ENCODE measurements around the gene WBP1L. TPM values are rescaled to one million over a fixed set of nuclear protein-coding genes. Genes with fewer than 3 reads are reported as not detected.
A peak's percentile ranks its signal among the peaks of the same experiment; 100 is the strongest.
"Not testable (repeated sequence)": the region's sequence is repeated elsewhere in the genome, so short reads cannot be mapped to it uniquely, and the experiment has no call there.

Gene WBP1L
- total RNA-seq, 2 experiments from 2014 or later, result 11.8 to 12.0 TPM

DNA sequence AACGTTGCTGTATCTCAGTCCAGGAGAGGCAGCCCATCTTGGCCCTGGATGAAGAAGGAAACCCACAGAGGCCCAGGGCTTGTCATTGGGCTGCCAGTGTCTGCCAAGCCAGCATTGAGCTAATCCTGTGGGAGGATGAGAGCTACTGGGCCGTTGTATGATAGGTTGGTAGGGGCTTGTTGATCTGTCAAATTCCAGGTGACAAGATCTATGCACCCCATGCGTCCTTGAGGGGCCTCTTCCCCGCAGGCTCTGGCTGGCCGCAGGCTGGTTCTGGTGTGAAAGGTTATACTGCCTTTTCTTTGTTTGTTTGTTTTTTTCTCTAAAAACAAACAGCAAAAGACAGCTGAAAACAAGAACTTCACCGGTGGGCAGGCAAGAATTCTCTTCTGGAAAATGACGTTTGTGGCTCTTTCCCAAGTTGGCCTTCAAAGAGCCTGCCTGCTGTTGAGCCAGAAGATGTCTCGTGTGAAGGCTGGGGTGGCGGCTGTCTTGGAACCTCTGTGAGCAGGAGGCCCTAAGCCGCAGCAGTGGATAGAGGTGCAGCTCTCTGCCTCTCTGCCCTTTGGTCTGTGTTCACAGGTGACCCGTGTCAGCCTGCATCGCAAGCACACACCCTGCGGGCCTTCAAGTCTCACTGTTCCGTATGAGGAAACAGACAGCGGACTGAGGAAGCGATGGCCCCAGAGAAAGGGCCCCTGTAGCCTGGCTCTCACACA, 70.1 kb downstream of the WBP1L start:
- no peaks in the 10 kb centered on the region for H3K27me3 Mint-ChIP-seq
- H3K4me3 Mint-ChIP-seq, result no peak overlapping the region
- H3K27ac Mint-ChIP-seq, result no peak overlapping the region
- peaks cover 12% of the 10 kb centered on the region for H3K4me1 Mint-ChIP-seq
- H3K9me3 Mint-ChIP-seq, result no peaks in the 10 kb centered on the region
- peaks cover 8% of the 10 kb centered on the region for H3K36me3 Mint-ChIP-seq
- no peak for DNase-seq

DNA sequence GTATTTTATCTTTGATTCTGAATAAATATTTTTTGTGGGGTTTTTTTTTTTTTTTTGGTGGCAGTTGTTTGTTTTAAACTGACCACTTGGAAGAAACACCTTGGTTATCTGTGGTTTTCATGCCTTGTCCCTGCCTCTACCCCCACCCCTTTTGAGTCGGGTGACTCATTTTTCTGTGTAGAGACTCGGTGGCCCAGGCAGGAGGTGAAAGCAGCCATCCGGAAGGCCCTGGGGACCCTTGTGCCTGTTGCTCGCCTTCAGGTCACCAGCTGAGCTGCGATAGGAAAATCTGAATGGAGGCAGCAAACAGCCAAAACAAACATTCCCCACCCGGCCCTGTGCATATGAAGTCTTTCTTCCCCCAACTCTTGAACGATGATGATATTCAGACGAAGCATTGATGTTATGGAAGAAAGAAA, 70.7 kb downstream of the WBP1L start:
- Mint-ChIP-seq H3K4me3 (no peak overlapping the region), H3K27me3 (no peaks in the 10 kb centered on the region), H3K9me3 (no peaks in the 10 kb centered on the region), H3K4me1 (peaks cover 12% of the 10 kb centered on the region), H3K36me3 (peaks cover 8% of the 10 kb centered on the region), H3K27ac (no peak overlapping the region)
- no peak for DNase-seq

DNA sequence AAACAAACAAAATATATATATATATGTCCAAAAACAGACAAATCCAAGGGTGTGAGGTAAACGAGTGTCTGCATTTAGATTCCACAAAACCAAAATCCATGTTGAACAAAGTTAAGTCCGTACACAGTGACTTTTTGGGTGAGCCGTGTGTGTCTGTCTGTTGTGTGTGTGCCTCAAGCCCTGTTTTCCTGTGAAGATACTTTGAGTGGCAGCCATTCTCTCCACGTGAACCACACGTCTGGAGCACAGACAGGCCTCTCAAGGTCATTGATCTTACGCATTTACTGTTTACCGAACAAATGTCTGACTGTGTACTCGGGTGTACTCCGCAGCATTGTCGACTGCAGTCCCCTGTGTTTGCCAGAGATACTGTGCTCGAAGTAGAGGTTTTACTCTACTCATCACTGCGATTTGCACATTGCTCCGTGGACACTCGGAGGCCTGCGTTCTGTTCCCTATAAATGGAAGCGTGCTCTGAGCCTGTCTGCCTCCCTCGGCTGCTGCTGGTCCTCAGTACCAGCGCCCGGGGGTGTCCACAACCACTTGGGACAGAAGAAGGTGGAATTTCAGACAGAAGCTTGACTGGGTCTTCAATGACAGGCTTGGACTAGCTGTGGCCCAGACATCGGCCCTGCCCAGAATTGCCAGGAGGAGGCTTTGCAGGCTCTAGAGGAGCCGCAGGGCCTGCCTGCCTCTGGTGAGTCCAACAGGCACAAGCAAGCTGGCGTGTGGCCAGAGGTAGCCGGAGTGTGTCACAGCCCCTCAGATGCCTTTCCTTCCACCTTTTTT, 71.3 kb downstream of the WBP1L start:
- H3K27ac Mint-ChIP-seq, result no peak overlapping the region
- H3K27me3 Mint-ChIP-seq, result no peaks in the 10 kb centered on the region
- H3K9me3 Mint-ChIP-seq, result no peaks in the 10 kb centered on the region
- no peak for DNase-seq
- H3K4me3 Mint-ChIP-seq, result no peak overlapping the region
- H3K36me3 Mint-ChIP-seq, result peaks cover 8% of the 10 kb centered on the region
- peaks cover 12% of the 10 kb centered on the region for H3K4me1 Mint-ChIP-seq

DNA sequence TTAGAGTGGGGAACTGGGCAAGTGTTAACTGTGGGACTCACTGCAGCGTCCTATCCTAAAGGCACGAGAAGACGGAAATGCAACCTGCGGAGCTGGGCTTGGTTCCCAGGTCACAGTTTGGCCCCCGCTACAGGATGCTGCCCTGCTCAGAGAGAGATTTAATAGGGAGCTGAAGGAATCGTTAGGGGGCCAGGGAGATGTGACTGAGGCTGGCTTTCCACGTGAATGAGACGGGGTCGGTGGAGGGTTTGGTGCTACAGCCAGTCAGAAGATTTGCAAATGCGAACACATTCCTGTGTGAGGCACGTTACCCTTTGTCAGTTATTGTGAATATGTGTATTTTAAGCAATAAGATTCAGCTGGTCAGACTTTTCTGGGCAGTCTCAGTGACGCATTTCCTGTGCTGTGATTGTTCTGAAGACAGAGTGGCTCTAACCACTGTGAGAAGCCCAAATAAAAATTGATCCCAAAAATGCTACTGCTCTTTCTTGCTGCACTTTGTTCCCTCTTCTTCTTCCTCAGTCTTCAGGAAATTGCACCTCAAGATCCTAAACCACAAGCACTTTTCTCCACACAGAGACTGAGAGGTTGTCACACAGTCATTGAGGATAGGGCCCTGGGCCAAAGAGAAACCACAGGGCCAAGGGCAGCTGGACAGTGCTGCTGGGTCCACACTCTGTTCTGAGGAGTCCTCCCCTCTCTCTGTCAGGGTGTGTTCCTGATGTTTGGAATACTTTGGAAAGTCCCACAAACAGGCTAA, 72.2 kb downstream of the WBP1L start:
- H3K4me3 Mint-ChIP-seq, result no peak overlapping the region
- no peak for DNase-seq
- no peaks in the 10 kb centered on the region for H3K9me3 Mint-ChIP-seq
- H3K36me3 Mint-ChIP-seq, result peaks cover 8% of the 10 kb centered on the region
- peaks cover 12% of the 10 kb centered on the region for H3K4me1 Mint-ChIP-seq
- peak overlapping the region; percentile 54 for H3K27ac Mint-ChIP-seq
- no peaks in the 10 kb centered on the region for H3K27me3 Mint-ChIP-seq

DNA sequence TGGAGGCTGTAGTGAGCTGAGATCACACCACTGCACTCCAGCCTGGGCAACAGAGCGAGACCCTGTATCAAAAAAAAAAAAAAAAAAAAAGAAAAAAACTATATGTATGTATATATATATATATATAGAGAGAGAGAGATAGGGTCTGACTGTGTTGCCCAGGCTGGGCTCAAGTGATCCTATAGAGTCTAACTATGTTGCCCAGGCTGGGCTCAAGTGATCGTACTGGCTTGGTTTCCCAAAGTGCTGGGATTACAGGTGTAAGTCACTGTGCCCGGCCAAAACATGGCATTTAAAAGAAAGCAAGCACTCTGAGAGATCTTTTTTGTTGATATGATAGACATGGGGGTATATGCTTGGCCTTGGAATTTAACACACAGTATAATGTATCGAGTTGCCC, 73.4 kb downstream of the WBP1L start:
- no peaks in the 10 kb centered on the region for H3K27me3 Mint-ChIP-seq

DNA sequence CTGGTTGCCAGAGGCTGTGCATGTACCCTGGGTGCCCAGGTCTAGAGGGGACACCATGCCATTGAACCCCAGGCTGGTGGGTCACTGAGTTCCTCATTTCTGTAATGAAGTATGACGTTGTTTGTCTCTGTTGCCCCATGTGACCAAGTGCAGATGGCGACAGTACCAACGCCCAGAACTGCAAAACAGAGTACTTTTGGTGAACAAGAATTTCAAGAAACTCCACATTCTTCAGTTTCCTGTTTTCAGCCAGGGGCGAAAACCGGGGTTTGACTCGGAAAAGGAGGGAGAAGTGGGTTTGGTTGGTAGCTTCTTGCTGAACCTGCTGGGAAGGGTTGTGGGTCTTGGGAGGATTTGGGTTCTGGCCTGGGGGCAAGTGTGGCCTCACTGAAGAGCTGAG, 75.3 kb downstream of the WBP1L start:
- no peaks in the 10 kb centered on the region for H3K4me1 Mint-ChIP-seq
- no peak for DNase-seq
- H3K4me3 Mint-ChIP-seq, result no peak overlapping the region
- H3K27ac Mint-ChIP-seq, result no peak overlapping the region
- no peaks in the 10 kb centered on the region for H3K9me3 Mint-ChIP-seq
- no peaks in the 10 kb centered on the region for H3K36me3 Mint-ChIP-seq
- no peaks in the 10 kb centered on the region for H3K27me3 Mint-ChIP-seq

More for the DNA sequence above, 73.4 kb downstream of the WBP1L start:
- no peaks in the 10 kb centered on the region for H3K9me3 Mint-ChIP-seq
- no peak for DNase-seq
- H3K4me1 Mint-ChIP-seq, result peaks cover 7% of the 10 kb centered on the region
- no peak overlapping the region for H3K27ac Mint-ChIP-seq
- no peak overlapping the region for H3K4me3 Mint-ChIP-seq
- H3K36me3 Mint-ChIP-seq, result peaks cover 4% of the 10 kb centered on the region

DNA sequence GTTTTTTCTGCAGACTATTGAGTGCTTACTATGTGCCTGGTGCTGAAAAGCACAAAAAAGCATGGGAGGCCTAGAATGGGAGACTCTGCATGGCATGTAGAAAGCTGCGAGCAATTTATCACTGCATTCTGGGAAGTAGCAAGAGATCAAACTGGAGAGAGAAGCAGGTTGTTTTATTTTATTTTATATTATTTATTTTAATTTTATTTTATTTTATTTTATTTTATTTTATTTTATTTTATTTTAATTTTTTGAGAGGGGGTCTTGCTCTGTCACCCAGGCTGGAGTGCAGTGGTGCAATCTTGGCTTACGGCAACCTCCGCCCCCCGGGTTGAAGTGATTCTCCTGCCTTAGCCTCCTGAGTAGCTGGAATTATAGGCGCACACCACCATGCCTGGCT, 76.3 kb downstream of the WBP1L start:
- not testable (repeated sequence) for DNase-seq, H3K27ac Mint-ChIP-seq, H3K27me3 Mint-ChIP-seq, H3K4me3 Mint-ChIP-seq, H3K36me3 Mint-ChIP-seq, H3K4me1 Mint-ChIP-seq, H3K9me3 Mint-ChIP-seq

DNA sequence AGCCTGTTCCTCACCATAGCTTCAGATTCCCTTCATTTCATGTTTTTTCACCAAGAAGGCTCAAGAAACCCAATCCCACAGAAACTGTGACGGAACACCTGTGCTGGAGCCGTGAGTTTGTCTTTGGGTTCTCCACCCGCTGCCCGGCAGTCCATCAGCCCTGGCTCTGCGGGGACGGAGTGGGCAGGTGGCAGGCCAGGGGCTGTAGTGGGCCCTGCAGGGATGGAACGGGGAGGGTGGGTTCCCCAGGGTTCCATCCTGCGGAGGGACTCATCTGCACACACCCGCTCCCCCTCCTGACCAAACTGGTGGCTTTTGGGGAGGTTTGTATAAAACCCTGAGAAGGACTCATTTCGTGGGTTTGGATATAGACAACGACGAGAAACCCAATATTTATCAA, 78.5 kb downstream of the WBP1L start:
- no peaks in the 10 kb centered on the region for H3K4me1 Mint-ChIP-seq
- no peak overlapping the region for H3K4me3 Mint-ChIP-seq
- no peaks in the 10 kb centered on the region for H3K27me3 Mint-ChIP-seq
- DNase-seq, result no peak
- no peaks in the 10 kb centered on the region for H3K36me3 Mint-ChIP-seq
- no peaks in the 10 kb centered on the region for H3K9me3 Mint-ChIP-seq
- no peak overlapping the region for H3K27ac Mint-ChIP-seq

DNA sequence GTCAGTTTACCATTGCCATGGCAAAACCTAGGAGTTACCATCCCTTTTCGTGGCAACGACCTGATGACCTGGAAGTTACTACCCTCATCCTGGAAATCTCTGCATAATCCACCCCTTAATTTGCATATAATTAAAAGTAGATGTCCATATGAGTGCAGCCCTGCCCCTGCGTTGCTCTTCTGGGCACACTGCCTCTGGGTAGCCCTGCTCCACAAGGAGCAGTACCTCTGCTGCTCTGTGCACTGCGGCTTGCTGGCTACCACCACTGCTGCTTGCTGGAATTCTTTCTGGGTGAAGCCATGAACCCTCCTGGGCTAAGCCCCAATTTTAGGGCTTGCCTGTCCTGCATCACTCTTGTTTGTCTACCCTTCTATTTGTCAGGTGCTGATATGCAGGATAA, 80.9 kb downstream of the WBP1L start:
- no peak for DNase-seq
- Mint-ChIP-seq H3K9me3 (no peaks in the 10 kb centered on the region), H3K36me3 (no peaks in the 10 kb centered on the region), H3K27ac (no peak overlapping the region), H3K27me3 (no peaks in the 10 kb centered on the region), H3K4me1 (no peaks in the 10 kb centered on the region), H3K4me3 (no peak overlapping the region)

DNA sequence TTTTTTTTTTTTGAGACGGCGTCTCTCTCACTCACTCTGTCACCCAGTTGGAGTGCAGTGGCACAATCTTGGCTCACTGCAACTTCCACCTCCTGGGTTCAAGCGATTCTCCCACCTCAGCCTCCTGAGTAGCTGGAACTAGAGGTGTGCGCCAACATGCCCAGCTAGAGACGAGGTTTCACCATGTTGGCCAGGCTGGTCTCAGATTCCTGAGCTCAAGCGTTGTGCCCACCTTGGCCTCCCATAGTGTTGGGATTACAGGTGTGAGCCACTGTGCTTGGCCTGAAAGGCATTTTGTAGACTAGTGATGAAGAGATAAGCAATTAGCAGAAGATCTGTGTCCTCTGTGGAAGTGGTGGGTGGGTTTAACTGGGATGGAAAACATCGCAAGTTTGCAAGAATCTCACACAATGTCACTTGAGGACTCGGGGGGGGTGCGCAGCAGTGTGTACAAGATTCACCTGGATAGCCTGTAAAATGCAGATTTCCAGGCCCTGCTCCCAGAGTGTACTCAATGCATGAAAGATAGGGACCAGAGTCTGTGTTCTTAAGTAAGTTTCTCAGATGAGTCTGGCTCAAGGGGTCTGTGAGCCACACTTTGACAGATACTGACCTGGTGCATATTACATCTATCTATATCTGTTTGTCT, 82.5 kb downstream of the WBP1L start:
- no peaks in the 10 kb centered on the region for H3K9me3 Mint-ChIP-seq
- H3K27ac Mint-ChIP-seq, result no peak overlapping the region
- no peaks in the 10 kb centered on the region for H3K27me3 Mint-ChIP-seq
- H3K36me3 Mint-ChIP-seq, result no peaks in the 10 kb centered on the region
- no peaks in the 10 kb centered on the region for H3K4me1 Mint-ChIP-seq
- no peak for DNase-seq
- H3K4me3 Mint-ChIP-seq, result no peak overlapping the region

DNA sequence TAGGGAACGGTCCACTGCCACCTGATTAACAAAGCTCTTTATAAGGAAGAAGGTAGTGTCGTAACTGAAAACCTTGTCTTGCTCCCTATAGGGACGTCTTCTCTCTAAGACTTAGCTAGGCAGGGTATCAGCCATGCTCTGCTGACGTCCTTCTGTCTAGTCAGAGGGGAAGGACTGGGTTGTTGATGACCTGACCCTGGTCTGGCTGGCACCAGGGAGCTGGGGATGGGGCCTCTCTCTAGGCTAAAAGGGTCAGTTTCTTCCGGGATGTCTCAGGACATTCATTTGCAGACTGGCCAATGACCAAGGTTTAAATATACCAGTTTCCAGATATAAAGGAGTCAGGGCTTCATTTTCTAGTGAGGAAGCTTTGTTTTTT, 83.8 kb downstream of the WBP1L start:
- no peaks in the 10 kb centered on the region for H3K9me3 Mint-ChIP-seq
- no peak for DNase-seq
- no peaks in the 10 kb centered on the region for H3K27me3 Mint-ChIP-seq
- H3K4me3 Mint-ChIP-seq, result no peak overlapping the region
- no peak overlapping the region for H3K27ac Mint-ChIP-seq
- no peaks in the 10 kb centered on the region for H3K36me3 Mint-ChIP-seq
- no peaks in the 10 kb centered on the region for H3K4me1 Mint-ChIP-seq

DNA sequence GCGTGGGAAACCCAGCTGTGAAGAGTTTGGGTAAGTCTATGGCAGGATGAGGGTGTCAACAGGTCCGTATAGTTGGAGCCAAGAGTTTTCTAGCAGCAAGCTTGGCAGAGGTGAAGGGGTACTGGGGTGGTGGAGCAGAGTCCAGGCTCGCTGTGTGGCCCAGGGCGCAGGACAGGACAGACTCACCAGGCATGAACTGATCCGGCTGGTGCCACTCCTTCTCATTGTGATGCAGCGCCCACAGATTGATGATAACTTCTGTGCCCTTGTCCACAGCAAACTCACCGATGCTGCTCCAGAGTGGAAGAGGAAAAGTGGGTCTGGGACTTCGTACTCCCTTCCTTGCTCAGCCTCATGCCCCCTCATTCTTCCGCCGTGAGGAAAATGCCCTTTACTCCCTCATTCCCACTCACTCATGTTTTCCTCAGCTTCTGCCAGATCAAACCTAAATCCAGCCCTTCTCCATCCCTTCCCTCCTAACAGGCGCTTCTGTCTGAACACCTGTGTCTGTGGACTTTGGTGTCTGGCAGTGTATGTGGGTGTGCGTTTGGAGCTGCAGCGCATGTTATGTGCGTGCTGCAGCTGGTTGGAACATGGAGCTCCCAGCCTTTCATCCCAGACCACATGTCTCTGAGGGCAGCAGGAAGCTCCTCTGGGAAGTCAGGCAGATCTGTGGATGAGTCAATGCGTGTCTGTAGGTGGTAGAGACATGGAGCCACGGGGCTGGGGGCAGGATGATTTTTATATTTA, 87.7 kb downstream of the WBP1L start:
- H3K4me3 Mint-ChIP-seq, result no peak overlapping the region
- no peak overlapping the region for H3K27ac Mint-ChIP-seq
- H3K36me3 Mint-ChIP-seq, result no peaks in the 10 kb centered on the region
- H3K9me3 Mint-ChIP-seq, result no peaks in the 10 kb centered on the region
- DNase-seq, result no peak
- no peaks in the 10 kb centered on the region for H3K4me1 Mint-ChIP-seq
- H3K27me3 Mint-ChIP-seq, result no peaks in the 10 kb centered on the region

DNA sequence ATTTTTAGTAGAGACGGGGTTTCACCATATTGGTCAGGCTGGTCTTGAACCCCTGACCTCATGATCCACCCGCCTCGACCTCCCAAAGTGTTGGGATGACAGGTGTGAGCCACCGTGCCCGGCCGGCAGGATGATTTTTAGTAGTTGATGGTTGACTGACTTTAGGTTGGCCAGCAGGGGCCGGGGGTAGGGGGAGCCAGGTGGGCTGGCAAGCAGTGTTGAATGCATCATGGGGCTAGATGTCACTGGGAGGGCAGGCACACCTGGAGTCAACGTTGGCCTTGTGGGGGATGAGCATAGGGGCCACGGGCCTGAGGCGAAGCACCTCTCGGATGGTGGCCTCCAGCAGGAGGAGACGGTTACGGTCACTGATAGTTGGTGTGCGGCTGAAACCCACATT, 88.5 kb downstream of the WBP1L start:
- H3K4me3 Mint-ChIP-seq, result no peak overlapping the region
- DNase-seq, result no peak
- H3K4me1 Mint-ChIP-seq, result no peaks in the 10 kb centered on the region
- no peak overlapping the region for H3K27ac Mint-ChIP-seq
- H3K36me3 Mint-ChIP-seq, result no peaks in the 10 kb centered on the region
- H3K27me3 Mint-ChIP-seq, result no peaks in the 10 kb centered on the region
- H3K9me3 Mint-ChIP-seq, result no peaks in the 10 kb centered on the region

DNA sequence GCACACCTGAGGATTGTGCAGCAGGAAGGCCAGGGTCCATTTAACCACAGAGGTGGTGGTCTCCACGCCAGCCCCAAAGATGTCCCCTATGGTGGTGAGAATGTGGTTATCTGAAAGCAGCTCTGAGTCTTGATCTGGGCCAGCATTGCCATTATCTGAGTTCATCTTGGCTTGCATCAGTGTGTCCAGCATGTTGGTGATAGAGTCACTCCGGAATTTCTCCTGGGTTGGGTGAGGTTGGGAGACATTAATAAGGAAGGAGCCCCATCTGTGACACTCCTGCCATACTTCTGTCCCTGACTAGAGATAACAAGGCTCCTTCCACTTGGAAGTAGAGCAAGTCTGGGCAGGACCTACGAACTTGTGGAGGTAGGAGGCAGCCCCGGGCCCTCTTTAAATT, 89.2 kb downstream of the WBP1L start:
- H3K4me3 Mint-ChIP-seq, result no peak overlapping the region
- H3K4me1 Mint-ChIP-seq, result no peaks in the 10 kb centered on the region
- H3K9me3 Mint-ChIP-seq, result peaks cover under 1% of the 10 kb centered on the region
- no peak overlapping the region for H3K27ac Mint-ChIP-seq
- no peaks in the 10 kb centered on the region for H3K27me3 Mint-ChIP-seq
- DNase-seq, result no peak
- H3K36me3 Mint-ChIP-seq, result no peaks in the 10 kb centered on the region

Data from activated naive CD8-positive, alpha-beta T cell treated with anti-CD3 and anti-CD28 coated beads for 36 hours (primary cell).